GM21825 (cell line): ENCODE measurements around the gene HTD2.
"Not testable (repeated sequence)": the region's sequence is repeated elsewhere in the genome, so short reads cannot be mapped to it uniquely, and the experiment has no call there.

Source experiments
- ATAC-seq: cut with Tn5 transposase; IDR thresholded peaks from one replicate; pipeline ENCODE4 v1.9.1; 2021; ENCODE audit warnings: mild to moderate bottlenecking, moderate library complexity; ENCODE audit not compliant: unreplicated experiment

Gene HTD2

DNA sequence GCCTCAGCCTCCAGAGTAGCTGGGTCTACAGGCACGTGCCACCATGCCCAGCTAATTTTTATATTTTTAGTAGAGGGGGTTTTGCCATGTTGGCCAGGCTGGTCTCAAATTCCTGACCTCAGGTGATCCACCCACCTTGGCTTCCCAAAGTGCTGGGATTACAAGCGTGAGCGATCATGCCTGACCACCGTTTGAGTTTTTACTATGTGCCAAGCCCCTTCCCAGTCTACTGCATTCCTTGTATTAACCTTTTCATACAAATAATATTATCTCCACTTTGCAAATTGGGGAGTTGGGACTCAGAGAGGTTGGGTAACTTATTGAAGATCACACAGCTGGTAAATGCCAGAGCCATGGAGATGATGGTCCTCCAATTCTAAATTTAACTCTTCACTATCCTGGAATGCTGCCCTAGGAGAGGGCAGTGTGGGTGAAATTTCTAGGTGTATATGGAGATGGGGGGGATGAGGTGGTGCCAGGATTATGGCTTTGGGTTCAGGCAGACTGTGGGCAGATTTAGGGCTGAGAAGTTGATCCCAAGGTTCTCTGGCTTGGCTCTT, 25.4 kb downstream of the HTD2 start:
- no peak for ATAC-seq

DNA sequence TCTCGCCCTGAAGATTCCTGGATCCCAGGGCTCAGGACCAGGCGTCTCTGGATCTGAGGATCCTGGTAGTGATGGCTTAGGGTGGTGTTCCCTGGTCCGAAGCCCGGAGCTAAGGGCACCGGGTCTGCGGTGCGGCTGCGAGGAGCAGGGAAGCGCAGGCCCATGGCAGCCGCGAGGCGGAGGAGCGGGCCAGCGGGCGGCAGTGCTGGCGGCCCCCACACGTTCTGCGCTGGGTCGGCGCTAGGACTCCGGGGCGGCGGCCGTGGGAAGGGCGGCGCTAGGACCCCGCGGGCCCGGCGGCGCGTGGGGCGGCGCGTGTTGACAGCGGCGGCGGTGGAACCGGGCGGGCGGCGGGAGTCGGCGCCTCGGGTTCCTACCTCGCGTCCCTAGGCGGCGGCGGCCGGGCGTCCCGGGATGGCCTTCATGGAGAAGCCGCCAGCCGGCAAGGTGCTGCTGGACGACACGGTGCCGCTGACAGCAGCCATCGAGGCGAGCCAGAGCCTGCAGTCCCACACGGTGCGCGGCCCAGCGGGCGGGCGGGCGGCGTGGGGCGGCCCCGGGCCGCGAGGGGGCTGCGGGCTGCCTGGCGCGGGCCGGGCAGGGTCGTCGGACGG, 26.4 kb downstream of the HTD2 start, which contains the start of gene PXK:
TSS of gene PXK (plus strand) at position 318 of the 614 bp plus-strand sequence. CDS start at position 415, 97 bp downstream.
- ATAC-seq = peak; percentile 89

DNA sequence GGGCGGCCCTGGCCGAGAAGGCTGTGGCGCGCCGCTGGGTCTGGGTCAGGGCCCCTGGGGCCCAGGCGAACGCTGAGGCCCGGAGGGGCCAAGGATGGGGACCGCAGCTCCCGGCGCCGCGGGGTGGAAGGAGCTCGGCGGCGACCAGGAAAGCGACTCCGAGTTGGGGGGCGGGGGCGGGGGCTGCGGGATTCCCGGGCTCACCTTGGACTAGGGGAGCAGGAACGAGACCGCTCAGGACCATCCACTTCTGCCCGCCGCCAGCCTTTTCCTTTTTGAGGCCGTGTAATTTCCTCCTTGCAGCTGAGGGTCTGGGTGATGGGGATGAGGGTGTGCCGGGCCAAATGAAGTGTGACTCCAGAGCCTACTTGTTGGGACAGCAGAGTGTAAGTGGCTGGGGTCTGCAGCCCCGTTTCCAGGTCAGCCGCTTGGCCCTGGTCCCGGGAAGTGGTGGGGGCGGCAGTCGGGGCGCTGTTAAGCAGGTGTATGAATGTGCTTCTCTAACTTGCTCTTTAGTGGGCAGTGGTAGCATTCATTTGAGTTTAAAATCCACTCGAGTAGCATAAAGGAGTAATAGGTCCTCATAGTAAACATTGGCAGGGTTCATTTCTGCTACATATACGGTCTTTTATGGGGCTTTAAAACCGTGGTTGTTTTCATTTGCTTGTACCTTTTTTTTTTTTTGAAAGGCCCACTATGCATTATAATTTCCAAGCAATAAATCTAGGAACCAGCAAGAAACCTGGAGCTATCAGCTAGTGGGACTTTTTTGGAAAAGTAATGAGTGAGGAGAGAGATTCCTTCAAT, 27.1 kb downstream of the HTD2 start:
- peak; percentile 35 for ATAC-seq

DNA sequence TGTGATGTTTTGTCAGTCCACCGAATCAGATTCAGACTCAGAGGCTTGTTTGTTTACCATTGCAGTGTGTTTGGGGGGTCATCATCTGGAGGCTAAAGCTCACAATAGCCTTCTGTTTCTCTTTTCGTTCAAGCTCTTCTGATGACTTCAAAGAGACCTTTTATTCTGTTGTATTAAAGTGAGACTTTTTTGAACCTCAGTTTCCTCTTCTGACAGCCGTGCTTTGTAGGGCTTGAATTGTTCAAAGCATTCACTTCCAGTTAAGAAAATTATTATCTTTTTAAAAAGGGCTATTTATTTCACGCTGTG, 27.6 kb downstream of the HTD2 start:
- ATAC-seq = no peak

DNA sequence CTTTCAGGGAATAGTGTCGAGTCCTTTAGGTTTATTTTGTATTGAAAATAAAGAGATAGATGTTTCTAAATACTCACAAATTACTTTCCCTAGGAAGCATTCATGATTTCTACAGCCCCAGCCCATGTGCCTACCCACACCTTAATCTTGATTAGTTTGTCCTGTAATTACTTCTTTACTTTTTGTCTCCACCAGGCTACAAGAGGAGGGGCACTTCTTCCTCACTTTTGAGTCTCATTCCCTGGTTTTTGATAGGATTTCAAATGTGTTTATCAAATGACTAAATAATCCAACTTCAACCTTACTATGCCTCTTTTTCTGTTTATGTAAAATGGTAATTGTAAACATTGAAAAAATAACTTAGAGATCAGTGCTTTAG, 28.2 kb downstream of the HTD2 start:
- ATAC-seq = no peak

DNA sequence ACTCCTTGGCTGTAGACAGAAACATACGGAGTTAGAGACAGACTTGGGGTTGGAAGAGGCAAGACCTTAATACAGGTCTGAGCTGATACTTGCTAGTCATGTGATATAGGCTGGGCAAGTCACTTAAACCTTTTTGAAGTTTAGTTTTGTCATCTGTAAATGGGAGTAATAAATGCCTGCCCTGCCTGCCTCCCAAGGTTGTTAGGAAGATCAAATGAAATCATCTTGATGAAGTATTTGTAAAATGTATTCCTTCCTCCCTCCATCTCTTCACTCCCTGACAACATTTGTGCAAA, 29.3 kb downstream of the HTD2 start:
- no peak for ATAC-seq

DNA sequence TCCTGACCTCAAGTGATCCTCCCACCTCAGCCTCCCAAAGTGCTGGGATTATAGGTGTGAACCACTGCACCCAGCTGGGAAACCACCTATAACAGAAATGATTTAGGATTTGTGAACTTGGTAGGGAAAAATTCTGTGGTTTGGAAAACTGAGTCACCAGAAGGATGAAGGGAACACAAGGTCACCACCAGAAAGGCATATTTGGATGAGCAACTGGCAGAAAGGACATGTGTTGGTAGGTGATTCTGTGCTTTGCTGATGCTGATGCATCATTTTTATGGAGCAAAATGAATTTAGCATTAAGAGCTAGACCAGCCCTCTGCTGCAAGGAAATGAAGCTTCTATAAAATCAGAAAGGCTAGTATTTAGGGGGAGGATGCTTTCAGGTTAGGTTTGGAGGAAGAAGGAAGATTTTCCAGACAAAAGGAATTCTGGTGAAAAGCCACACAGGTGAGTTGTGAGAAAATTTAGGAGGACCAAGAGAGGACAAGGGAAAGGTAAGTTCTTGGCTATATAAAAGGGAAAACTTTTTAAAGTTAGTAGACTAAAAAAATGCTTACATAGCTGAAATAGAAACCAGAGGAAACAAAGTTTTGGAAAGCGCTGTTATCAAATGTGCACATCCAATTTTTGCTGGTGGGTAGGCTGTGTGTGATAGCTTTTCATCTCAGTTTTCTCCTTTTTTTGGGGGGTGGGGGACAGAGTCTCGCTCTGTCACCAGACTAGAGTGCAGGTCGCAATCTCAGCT, 30.0 kb downstream of the HTD2 start:
- no peak for ATAC-seq

DNA sequence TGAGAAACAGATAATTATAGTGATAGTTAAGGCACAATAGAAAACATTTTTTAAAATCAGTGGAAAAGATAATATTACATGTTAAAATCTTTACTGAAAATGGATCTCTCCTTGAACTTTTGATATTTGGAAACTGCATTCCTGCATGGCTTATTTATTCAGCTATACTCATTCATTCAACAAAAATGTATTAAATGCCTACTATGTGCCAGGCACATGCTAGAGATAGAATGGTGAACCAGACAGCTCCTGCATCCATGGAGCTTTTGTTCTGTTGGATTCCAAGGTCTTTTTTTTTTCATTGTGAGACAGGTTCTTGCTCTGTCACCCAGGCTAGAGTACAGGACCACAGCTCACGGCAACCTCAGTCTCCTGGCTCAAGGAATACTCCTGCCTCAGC, 30.9 kb downstream of the HTD2 start:
- ATAC-seq = no peak

DNA sequence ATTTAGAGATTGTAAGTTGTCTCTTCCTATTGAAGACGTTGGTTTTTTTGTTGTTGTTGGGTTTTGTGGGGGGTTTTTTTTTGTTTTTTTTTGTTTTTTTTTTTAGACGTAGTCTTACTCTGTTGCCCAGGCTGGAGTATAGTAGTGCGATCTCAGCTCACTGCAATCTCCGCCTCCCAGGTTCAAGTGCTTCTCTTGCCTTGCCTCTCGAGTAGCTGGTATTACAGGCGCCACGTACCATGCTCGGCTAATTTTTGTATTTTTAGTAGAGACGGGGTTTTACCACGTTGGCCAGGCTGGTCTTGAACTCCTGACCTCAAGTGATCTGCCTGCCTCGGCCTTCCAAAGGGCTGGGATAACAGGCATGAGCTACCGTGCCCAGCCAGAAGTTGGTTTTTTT, 32.8 kb downstream of the HTD2 start:
- not testable (repeated sequence) for ATAC-seq

DNA sequence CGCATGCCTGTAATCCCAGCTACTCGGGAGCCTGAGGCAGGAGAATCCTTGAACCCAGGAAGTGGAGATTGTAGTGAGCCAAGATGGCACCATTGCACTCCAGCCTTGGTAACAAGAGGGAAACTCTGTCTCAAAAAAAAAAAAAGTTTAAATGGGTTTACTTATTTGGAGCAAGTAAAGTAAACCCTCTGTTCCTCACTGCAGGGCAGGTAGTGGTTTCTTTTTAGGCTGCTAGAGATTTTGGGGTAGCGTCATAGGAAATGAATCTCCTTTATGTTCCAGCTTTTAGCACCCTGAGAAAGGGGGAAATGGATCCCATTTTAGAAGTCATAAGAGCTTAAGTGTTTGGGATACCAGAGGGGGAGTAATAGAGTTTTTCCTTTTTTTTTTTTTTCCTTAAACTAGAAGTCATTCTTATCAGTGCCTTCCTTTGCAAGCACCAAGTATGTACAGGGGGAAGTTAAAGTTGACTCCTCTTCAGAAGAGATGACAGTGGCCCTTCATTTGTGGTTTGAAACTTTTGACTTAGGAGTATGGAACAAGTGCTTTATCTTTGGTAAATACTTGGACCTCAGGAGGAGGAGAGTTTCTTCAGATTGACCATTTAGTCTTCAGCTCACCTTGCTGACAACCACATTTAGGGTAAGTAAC, 34.4 kb downstream of the HTD2 start:
- ATAC-seq = no peak

DNA sequence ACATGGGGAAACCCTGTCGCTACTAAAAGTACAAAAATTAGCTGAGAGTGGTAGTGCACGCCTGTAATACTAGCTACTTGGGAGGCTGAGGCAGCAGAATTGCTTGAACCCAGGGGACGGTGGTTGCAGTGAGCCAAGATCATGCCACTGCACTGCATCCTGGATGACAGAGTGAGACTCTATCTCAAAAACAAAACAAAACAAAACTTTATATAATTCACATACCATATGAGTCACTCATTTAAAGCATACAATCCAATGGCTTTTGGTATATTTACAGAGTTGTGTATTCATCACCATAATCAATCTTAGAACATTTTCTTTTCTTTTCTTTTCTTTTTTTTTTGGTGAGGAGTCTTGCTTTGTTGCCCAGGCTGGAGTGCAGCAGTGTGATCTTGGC, 35.1 kb downstream of the HTD2 start:
- no peak for ATAC-seq

DNA sequence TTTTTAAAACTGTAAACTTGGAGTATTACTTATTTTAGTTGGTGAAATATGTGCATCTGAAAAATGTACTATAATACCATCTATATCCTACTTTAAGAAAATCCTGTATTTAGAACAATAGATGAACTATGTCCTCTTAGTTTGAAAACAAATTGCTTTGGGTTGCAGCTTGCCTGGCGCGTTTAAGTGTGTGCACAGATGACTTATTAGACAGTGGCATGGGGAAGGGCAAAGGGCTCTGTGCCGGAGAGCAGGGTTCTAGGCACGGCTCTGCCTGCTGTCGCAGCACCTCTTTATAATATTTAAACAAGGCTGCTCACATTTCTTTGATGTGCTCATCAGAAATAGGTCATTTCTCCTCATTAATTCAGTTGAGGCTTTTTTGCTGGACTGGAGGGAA, 36.4 kb downstream of the HTD2 start:
- ATAC-seq = no peak

DNA sequence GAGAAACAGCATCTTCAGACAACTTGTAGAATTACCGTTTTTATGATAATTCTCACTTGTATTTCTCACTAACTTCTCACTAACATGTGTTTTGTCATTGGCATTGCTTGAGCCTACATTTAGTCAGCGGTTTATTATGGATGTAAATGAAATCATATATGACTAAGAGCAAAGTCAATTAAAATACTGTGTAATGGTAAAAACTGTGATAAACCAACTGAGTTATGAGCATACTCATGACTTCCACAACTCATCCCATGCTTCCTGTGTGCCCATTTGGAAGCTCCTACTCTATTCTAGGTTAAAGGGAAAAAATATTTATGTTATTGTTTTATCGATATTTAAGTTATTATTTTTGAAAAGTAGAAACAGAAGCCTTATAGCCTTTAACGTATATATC, 39.1 kb downstream of the HTD2 start:
- no peak for ATAC-seq

DNA sequence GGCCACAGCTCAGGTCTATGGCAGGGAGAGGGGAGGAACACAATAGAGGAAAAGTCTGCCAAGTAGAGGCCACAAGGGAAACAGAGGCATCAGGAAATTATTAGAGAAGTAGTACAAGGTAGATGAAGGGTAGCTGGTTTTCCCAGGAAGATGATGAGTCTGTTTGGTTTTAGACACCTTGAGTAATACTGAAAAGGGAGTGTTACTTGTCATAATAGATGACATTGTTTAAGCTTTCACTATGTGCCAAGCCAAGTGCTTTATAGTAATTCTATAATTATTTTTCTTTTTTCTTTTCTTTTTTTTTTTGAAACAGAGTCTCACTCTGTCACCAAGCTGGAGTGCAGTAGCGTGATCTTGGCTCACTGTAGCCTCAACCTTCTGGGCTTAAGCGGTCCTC, 40.0 kb downstream of the HTD2 start:
- ATAC-seq = no peak

DNA sequence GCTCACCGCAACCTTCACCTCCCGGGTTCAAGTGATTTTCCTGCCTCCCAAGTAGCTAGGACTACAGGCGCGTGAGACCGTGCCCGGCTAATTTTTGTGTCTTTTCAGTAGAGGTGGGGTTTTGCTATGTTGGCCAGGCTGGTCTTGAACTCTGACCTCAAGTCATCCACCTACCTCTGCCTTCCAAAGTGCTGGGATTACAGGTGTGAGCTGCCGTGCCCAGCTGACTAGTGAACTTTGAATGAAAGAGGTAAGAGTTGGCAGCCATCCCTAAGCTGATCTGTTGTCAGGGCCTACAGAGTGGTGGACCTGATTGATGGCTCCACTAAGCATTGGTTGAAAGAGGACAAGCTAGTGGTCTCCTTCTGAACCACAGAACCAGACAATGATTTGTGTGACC, 41.7 kb downstream of the HTD2 start:
- ATAC-seq = no peak

DNA sequence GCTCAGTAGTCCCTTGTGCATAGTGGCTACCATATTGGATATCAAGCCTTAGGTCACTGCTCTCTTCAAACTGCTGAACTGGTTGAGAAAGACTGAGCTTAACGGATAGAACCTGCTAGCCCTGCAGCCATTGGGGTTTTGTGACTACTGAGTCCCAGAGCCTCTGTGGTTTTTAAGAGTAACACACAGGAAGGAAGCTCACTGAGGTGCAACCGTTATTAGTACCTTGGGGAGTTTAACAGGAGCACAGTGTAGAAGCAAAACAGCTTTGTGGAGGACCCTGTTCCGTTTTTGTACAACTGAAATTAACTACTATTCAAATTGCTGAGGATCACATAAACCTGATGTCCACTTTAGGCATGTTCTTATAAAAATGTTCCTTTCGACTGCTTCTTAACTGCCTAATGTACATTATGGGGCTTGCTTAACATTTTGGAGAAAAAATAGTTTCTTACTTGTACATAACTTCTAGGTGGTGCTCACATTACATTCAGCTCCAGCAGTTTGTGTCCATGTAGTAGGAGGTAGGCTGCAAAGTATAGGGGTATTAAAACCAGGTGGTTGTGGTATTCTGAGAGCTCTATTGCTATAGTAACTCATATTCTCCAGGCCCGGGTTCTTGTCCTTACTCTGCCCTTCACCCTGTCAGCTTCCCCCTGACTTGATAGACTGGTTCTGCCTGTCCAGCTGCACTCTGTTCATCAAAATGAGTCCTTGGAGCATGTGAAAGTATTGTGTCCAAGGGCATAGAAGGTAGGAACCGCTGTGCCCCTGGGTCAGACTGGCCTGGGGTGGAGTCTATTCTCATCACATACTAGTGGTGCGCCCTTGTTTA, 43.7 kb downstream of the HTD2 start:
- ATAC-seq = peak; percentile 91

DNA sequence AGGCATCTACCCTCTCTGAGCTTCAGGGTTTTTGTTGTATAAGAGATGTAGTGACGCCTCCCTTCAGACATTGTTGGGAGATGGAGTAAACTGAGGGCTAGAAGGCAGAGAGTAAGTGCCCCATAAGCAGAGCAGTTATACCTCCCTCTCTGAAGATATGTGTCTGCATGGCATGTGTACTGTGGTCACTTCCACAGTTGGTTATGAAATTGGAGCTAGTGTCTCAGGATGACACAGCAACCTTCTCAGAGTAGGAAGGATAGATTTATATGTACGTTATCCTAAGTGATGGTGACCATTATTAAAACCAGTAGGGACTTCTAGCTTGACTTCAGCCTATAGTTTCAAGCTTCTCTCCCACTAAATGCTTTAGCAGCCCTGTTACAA, 44.3 kb downstream of the HTD2 start:
- ATAC-seq = no peak

DNA sequence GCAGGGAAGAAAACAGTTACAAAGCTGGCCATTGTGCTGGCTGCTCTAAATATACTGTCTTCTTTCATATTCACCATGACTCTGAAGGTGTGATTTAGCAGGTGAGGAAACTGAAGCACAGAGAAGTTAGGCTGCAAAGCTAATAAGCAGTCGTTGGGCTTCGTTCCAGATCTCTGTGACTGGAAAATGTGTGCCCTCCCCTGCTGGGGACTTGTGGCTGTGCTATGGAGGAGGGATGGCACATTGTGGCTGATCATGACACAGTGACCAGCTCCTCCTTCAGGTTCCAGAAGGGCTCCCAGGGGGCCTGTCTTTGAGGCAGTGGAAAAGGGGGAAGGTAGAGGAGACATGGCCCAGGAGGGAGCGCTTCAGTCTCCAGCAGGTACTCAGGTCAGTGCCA, 45.6 kb downstream of the HTD2 start:
- no peak for ATAC-seq

DNA sequence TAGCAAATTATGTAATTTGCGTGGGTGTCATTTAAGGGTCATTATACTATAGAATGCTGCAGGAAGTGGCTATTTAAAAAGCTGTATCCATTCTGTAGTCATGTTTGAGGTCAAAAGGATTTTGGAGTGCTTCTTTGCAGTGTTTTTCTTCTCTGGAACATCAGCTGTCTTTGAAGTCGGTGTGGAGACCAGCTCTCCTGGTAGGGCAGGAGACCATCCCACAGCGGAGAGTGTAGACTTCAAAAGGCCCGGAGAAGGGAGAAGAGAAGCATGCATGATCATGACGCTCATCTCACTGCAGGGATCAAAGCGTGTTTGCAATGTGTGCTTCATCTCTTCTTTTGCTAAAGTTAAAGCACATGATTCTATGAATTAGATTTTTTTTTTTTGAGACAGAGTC, 46.3 kb downstream of the HTD2 start:
- no peak for ATAC-seq

DNA sequence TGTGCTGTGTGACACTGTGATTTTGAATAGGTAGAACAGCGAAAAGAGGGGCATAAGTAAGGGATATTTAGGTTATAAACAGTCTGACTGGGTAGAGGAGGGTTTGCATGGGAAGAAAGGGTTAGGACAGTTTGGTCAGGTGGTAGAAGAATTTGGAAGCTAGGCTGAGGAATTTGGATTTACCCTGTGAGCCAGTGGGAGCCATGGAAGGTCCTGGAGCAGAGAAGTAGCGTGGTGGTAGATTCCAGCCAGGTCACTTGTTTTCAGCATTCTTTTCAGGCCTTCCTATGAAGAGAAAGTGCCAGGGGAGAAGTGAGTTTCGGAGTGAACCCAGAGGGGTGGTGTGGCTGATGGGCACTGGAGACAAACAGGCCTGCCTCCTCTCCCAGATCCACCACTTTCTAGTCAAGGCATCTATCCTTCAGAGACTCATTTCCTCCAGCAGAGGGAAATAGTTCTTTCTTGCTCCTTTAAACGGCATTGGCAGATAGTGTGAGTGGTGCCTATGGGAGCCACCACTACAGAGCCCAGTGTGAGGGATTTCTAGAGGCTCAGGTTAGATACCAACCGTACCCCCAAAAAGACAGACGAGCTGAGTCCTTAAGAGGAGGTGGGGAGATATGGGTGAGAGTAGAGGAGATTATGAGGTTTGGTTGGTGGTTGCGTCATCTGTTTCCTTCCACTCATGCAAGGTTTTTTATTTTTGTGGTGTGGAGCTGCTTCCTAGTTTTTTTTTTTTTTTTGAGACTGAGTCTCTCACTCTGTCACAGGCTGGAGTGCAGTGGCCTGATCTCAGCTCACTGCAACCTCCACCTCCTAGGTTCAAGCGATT, 47.6 kb downstream of the HTD2 start:
- ATAC-seq = no peak
